Thoracic aorta (tissue), 2 donors: ENCODE data around the gene KLRB1. TPM values are rescaled to one million over a fixed set of nuclear protein-coding genes. Genes with fewer than 3 reads are reported as not detected.
"Not testable (repeated sequence)": the region's sequence is repeated elsewhere in the genome, so short reads cannot be mapped to it uniquely, and the experiment has no call there.

Experiments used
- ATAC-seq: fragments of 150-250 bp; one replicate; pipeline ENCODE4 v1.8.0; 2017; ENCODE audit warnings: low read depth; ENCODE audit not compliant: insufficient number of reproducible peaks, low FRiP score
- DNase-seq: peaks from one replicate; pipeline ENCODE4 v3.0.0-alpha.2; 2020; ENCODE audit warnings: low spot score
- H3K27ac ChIP-seq, 2 donors: fragments of 200-600 bp; sonication (generic); 1 replicate in 1 of 2; 2 replicates in 1 of 2; pipeline ENCODE4 v1.5.1; 2016; ENCODE audit warnings: mild to moderate bottlenecking in 2 of 2, moderate library complexity in 2 of 2
- H3K27me3 ChIP-seq: fragments of 200-600 bp; sonication (generic); replicated peaks from 2 replicates; pipeline ENCODE4 v1.6.0; 2016; ENCODE audit warnings: mild to moderate bottlenecking; ENCODE audit not compliant: insufficient read depth
- H3K36me3 ChIP-seq: fragments of 200-600 bp; sonication (generic); one replicate; pipeline ENCODE4 v1.5.1; 2016
- H3K4me1 ChIP-seq, 2 donors: fragments of 200-600 bp; sonication (generic); 1 replicate in 1 of 2; 2 replicates in 1 of 2; pipeline versions ENCODE4 v1.5.1 to v1.6.0; 2016; ENCODE audit warnings: low read depth in 2 of 2, mild to moderate bottlenecking in 1 of 2; ENCODE audit not compliant: control insufficient read depth in 1 of 2
- H3K4me3 ChIP-seq: fragments of 200-600 bp; sonication (generic); 2 replicates; pipeline ENCODE4 v1.5.1; 2016; ENCODE audit warnings: mild to moderate bottlenecking
- H3K9me3 ChIP-seq: fragments of 200-600 bp; sonication (generic); 2 replicates; pipeline ENCODE4 v1.5.1; 2016
- total RNA-seq, 2 donors: library from RNA; depleted of rRNA; stranded (reverse); fragments of >200 nt; gene quantifications; one replicate each; pipeline versions ENCODE4 v1.1.0 to v1.2.3, GENCODE V29; 2016
- TF ChIP-seq, protein P1 (sequence below): fragments of 200-600 bp; sonication (generic); IDR thresholded peaks from one replicate; pipeline ENCODE4 v1.5.1; 2019; ENCODE audit warnings: antibody characterized with exemption

KLRB1 gene
- total RNA-seq, 2 donors from 2014 or later: 1.6 TPM; not detected in 1

- no peak overlapping the region for H3K4me3 ChIP-seq
- H3K36me3 ChIP-seq: no peaks in the 10 kb centered on the region
- TF ChIP-seq, protein P1, sequence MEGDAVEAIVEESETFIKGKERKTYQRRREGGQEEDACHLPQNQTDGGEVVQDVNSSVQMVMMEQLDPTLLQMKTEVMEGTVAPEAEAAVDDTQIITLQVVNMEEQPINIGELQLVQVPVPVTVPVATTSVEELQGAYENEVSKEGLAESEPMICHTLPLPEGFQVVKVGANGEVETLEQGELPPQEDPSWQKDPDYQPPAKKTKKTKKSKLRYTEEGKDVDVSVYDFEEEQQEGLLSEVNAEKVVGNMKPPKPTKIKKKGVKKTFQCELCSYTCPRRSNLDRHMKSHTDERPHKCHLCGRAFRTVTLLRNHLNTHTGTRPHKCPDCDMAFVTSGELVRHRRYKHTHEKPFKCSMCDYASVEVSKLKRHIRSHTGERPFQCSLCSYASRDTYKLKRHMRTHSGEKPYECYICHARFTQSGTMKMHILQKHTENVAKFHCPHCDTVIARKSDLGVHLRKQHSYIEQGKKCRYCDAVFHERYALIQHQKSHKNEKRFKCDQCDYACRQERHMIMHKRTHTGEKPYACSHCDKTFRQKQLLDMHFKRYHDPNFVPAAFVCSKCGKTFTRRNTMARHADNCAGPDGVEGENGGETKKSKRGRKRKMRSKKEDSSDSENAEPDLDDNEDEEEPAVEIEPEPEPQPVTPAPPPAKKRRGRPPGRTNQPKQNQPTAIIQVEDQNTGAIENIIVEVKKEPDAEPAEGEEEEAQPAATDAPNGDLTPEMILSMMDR: no peak
- H3K27me3 ChIP-seq: no peaks in the 10 kb centered on the region
- H3K4me1 ChIP-seq: no peaks in the 10 kb centered on the region
- no peak overlapping the region for H3K27ac ChIP-seq
- no peak for ATAC-seq
- DNase-seq: no peak
- H3K9me3 ChIP-seq: no peaks in the 10 kb centered on the region
These were observed 19.0 kb downstream of the KLRB1 start for GRCh38 chr12:9588749-9589148.

DNA sequence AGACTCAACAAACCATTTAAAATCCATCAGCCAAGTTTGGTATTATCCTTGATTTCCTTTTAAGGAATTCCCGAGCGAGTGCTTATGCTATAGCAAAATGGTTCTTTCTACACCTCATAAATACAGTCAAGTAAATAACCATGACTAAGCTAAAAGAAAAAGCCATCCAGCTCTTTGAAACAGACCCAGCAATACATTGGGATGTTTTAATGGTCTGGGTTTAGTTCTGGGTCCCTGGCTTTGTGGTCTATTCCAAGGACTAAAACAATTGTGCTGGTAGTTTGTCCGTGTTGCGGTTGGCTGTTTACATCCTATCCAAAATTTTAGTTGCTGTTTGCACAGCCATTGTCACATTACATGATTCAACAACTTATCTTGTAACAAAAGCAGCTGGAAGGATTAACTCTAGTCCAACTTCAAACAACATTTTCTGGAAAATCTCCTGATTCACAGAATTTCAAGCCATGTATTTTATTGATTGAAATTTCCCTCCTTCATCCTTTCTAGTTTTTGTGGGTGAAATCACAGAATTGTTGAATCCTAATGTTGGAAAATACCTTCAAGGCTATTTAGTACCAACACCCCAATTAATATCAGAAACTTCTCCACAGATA, 19.6 kb downstream of the KLRB1 start:
- Histone ChIP-seq H3K9me3 (no peaks in the 10 kb centered on the region), H3K4me3 (no peak overlapping the region), H3K27me3 (no peaks in the 10 kb centered on the region), H3K27ac (no peak overlapping the region), H3K36me3 (no peaks in the 10 kb centered on the region), H3K4me1 (no peaks in the 10 kb centered on the region)
- ATAC-seq (no peak), DNase-seq (no peak)
- TF ChIP-seq, protein P1: no peak

- not testable (repeated sequence) for ATAC-seq, H3K9me3 ChIP-seq, DNase-seq, H3K4me1 ChIP-seq, H3K27ac ChIP-seq, H3K27me3 ChIP-seq, H3K36me3 ChIP-seq, H3K4me3 ChIP-seq
These were observed 30.0 kb downstream of the KLRB1 start for GRCh38 chr12:9577729-9578128.

DNA sequence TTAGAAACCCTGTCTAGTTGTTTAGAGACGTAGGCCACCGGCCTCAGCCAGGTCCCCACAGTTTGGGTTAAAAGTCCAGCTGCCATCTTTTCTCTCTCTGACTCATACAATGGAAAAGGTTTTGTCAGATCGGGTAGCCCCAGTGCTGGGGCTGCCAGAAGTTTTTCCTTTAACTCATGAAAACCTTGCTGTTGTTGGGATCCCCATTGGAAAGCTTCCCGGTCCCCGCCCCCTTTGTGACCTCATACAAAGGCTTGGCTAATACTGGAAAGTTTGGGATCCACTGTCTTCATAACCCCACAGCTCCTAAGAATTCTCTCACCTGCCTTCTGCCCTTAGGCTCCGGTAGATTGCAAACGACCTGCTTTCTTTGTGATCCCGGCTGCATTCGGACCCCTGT, 40.6 kb downstream of the KLRB1 start:
- not testable (repeated sequence) for ATAC-seq, H3K4me3 ChIP-seq, H3K27ac ChIP-seq, H3K4me1 ChIP-seq, DNase-seq, H3K27me3 ChIP-seq, H3K9me3 ChIP-seq, H3K36me3 ChIP-seq

DNA sequence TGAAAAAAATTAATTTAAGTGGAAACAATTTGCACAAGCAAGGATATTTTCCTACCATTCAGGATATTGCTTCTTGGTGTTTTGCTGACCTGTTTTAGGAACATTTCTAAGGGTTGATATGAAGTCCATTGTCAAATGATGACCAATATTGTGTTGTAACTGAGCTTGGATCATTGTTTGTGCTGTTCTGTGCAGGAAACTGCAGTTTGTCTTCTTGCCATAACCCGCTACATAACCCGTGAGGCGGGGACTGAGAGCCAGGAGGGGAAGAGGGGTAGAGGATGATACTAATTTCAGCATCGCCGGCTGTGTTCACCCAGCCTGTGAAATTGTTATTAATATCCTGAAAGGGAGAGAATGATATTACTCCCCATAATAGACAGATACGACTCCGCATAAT, 41.6 kb downstream of the KLRB1 start:
- H3K4me3 ChIP-seq, H3K27me3 ChIP-seq, ATAC-seq, H3K9me3 ChIP-seq, H3K4me1 ChIP-seq, H3K27ac ChIP-seq, DNase-seq, H3K36me3 ChIP-seq: not testable (repeated sequence)

- not testable (repeated sequence) for H3K36me3 ChIP-seq, H3K27me3 ChIP-seq, H3K4me1 ChIP-seq, H3K27ac ChIP-seq, DNase-seq, H3K9me3 ChIP-seq, H3K4me3 ChIP-seq, ATAC-seq
These were observed 43.3 kb downstream of the KLRB1 start for GRCh38 chr12:9564418-9564817.

- not testable (repeated sequence) for DNase-seq, H3K4me1 ChIP-seq, ATAC-seq, H3K27me3 ChIP-seq, H3K36me3 ChIP-seq, H3K27ac ChIP-seq, H3K9me3 ChIP-seq, H3K4me3 ChIP-seq
These were observed 44.8 kb downstream of the KLRB1 start for GRCh38 chr12:9562841-9563453.

DNA sequence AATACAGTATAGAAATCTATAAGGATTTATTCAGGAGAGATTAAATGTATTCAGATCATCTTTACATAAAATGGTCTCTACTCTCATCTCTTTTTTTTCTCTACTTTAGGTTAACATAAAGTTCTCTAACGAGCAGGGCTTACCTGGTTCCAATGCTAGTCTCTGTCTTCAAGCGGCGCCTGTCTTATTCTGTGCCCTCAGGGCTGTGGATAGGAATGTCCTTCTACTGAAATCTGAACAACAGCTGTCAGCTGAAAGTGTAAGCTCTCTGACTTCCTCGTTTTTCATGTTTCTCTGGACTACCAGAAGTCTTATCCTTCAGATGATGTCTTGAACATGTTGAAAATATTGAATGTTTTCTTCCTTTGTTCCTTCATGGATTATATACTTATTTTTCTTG, 62.2 kb downstream of the KLRB1 start:
- H3K4me3 ChIP-seq, H3K4me1 ChIP-seq, H3K9me3 ChIP-seq, H3K36me3 ChIP-seq, H3K27me3 ChIP-seq, DNase-seq, H3K27ac ChIP-seq, ATAC-seq: not testable (repeated sequence)

Other genes starting within 250 kb of the KLRB1 start
- gene CLEC2D, start 61.8 kb upstream of the KLRB1 start, total RNA-seq: 10 to 100 TPM; 19.2 to 30.8 TPM
- gene CLECL1, start 125.2 kb upstream of the KLRB1 start, total RNA-seq: 1 to 10 TPM in 1 of 2 donors, not detected in 1; 1.9 TPM
- gene CD69, start 153.0 kb upstream of the KLRB1 start, total RNA-seq: 10 to 100 TPM in 1 of 2 donors, 1 to 10 TPM in 1; 5.8 to 40.3 TPM
- gene KLRF1, start 219.6 kb upstream of the KLRB1 start, total RNA-seq: under 1 TPM; 0.54 to 0.92 TPM